ENCODE data around the gene RTEL1.

DNA sequence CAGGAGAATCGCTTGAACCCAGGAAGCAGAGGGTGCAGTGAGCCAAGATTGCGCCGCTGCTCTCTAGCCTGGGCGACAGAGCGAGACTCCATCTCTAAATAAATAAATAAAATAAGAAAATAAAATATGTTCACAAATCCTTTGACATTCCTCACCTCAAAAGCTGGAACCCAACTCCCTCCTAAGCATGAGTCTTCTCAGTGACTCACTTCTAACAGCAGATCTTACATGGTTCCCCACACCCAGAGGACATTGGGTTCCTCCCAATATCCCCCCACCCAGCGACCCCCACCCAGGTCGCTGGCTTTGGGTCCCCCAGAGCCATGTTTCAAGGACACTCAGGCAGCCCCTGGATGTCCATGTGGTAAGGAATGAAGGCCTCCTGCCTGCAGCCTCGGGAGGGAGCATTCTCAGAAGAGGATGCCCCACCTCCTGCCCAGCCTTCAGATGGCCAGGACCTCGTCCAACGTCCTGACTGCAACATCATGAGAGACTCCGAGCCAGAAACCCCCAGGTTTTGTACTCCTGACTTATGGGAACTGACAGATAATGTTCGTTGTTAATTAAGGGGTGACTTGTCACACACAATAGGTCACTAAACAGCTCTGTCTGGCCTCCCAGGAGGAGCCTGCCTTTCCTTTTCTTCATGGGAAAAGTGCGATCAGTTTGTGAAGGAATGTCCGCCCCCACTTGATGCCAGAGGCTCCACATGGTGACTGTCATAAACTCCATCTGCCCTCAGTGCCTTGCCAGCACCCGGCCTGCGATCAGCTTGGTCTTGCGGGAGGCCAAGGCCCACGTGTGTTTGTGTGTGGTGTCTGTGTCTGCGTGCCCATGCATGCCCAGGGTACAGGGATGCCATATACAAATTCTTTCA is 21.1 kb upstream of the RTEL1 start:
- TF ChIP-seq, protein P1, sequence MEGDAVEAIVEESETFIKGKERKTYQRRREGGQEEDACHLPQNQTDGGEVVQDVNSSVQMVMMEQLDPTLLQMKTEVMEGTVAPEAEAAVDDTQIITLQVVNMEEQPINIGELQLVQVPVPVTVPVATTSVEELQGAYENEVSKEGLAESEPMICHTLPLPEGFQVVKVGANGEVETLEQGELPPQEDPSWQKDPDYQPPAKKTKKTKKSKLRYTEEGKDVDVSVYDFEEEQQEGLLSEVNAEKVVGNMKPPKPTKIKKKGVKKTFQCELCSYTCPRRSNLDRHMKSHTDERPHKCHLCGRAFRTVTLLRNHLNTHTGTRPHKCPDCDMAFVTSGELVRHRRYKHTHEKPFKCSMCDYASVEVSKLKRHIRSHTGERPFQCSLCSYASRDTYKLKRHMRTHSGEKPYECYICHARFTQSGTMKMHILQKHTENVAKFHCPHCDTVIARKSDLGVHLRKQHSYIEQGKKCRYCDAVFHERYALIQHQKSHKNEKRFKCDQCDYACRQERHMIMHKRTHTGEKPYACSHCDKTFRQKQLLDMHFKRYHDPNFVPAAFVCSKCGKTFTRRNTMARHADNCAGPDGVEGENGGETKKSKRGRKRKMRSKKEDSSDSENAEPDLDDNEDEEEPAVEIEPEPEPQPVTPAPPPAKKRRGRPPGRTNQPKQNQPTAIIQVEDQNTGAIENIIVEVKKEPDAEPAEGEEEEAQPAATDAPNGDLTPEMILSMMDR (IDR thresholded peaks at IDR 0.05; ENCODE audit: poor library complexity, severe bottlenecking), result no peak
- no peak for TF ChIP-seq TAF1 (IDR thresholded peaks at IDR 0.05; ENCODE audit: low read depth)
- TF ChIP-seq POLR2AphosphoS5 (IDR thresholded peaks at IDR 0.05), result no peak
- no peak for TF ChIP-seq SMC3 (conservative IDR thresholded peaks at IDR 0.05; ENCODE audit: poor library complexity)
- TF ChIP-seq, protein P2, sequence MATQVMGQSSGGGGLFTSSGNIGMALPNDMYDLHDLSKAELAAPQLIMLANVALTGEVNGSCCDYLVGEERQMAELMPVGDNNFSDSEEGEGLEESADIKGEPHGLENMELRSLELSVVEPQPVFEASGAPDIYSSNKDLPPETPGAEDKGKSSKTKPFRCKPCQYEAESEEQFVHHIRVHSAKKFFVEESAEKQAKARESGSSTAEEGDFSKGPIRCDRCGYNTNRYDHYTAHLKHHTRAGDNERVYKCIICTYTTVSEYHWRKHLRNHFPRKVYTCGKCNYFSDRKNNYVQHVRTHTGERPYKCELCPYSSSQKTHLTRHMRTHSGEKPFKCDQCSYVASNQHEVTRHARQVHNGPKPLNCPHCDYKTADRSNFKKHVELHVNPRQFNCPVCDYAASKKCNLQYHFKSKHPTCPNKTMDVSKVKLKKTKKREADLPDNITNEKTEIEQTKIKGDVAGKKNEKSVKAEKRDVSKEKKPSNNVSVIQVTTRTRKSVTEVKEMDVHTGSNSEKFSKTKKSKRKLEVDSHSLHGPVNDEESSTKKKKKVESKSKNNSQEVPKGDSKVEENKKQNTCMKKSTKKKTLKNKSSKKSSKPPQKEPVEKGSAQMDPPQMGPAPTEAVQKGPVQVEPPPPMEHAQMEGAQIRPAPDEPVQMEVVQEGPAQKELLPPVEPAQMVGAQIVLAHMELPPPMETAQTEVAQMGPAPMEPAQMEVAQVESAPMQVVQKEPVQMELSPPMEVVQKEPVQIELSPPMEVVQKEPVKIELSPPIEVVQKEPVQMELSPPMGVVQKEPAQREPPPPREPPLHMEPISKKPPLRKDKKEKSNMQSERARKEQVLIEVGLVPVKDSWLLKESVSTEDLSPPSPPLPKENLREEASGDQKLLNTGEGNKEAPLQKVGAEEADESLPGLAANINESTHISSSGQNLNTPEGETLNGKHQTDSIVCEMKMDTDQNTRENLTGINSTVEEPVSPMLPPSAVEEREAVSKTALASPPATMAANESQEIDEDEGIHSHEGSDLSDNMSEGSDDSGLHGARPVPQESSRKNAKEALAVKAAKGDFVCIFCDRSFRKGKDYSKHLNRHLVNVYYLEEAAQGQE (IDR thresholded peaks at IDR 0.05; ENCODE audit: borderline replicate concordance), result no peak
- TF ChIP-seq EZH2 (IDR thresholded peaks at IDR 0.05; ENCODE audit: borderline replicate concordance, insufficient read depth, low read length, poor library complexity, severe bottlenecking), result no peak
- no peak for TF ChIP-seq EP300 (conservative IDR thresholded peaks at IDR 0.05; ENCODE audit: poor library complexity, severe bottlenecking)
- TF ChIP-seq RAD21 (conservative IDR thresholded peaks at IDR 0.05), result no peak
